MM.1S (cell line): ENCODE results near the gene MB.

Source experiments
- CTCF ChIP-seq: fragments of 300-600 bp; sonication (generic); IDR thresholded peaks from 2 replicates; pipeline ENCODE4 v1.5.1; 2016; ENCODE audit warnings: antibody characterized with exemption, low read length, mixed read lengths
- EZH2 ChIP-seq: fragments of 300-600 bp; sonication (generic); optimal IDR thresholded peaks from 2 replicates; pipeline ENCODE3; 2017; ENCODE audit warnings: low read depth, mild to moderate bottlenecking, antibody characterized with exemption, low read length, mixed read lengths

- TF ChIP-seq EZH2 (no peak), CTCF (no peak)
These were observed 2.4 kb upstream of the MB start for GRCh38 chr22:35619336-35620094.
